Gastroesophageal sphincter (tissue), 4 donors: ENCODE measurements around the gene IL4R. TPM values are rescaled to one million over a fixed set of nuclear protein-coding genes. Genes with fewer than 3 reads are reported as not detected.
"Not testable (repeated sequence)": the region's sequence is repeated elsewhere in the genome, so short reads cannot be mapped to it uniquely, and the experiment has no call there.

Experiments
- ATAC-seq: fragments of 150-250 bp; one replicate; pipeline ENCODE4 v1.9.1; 2016; ENCODE audit warnings: mild to moderate bottlenecking, moderate library complexity
- H3K27ac ChIP-seq, 4 donors: fragments of 200-600 bp; sonication (generic) in 3 of 4; 1 replicate in 3 of 4; 2 replicates in 1 of 4; pipeline ENCODE4 v1.5.1; 2016 to 2019
- H3K27me3 ChIP-seq: fragments of 200-600 bp; sonication (generic); one replicate; pipeline ENCODE4 v1.5.1; 2019
- H3K36me3 ChIP-seq, 2 donors: fragments of 200-600 bp; sonication (generic); one replicate each; pipeline ENCODE4 v1.5.1; 2019; ENCODE audit warnings: control low read depth in 1 of 2
- H3K4me1 ChIP-seq, 3 donors: fragments of 200-600 bp; sonication (generic); 1 replicate in 2 of 3; 2 replicates in 1 of 3; pipeline ENCODE4 v1.5.1; 2016 to 2019; ENCODE audit warnings: control low read depth in 2 of 3
- H3K4me3 ChIP-seq, 2 donors: fragments of 200-600 bp; sonication (generic); one replicate each; pipeline ENCODE4 v1.5.1; 2019; ENCODE audit warnings: mild to moderate bottlenecking in 1 of 2, moderate library complexity in 1 of 2
- H3K9me3 ChIP-seq, 3 donors: fragments of 200-600 bp; sonication (generic); one replicate each; pipeline ENCODE4 v1.5.1; 2017 to 2019; ENCODE audit warnings: control low read depth in 2 of 3
- CTCF ChIP-seq, 4 experiments: fragments of 200-600 bp in 2 of 4; fragments of 450-650 bp in 2 of 4; sonication (generic) in 1 of 4; IDR thresholded peaks; one replicate each; pipeline ENCODE4 v1.5.1; 2017 to 2019; ENCODE audit warnings: antibody characterized with exemption in 4 of 4, mild to moderate bottlenecking in 2 of 4, moderate library complexity in 2 of 4
- EP300 ChIP-seq: sonication (generic); formaldehyde crosslinking; IDR thresholded peaks from one replicate; pipeline ENCODE4 v1.6.1; 2017; ENCODE audit warnings: antibody characterized with exemption, mild to moderate bottlenecking
- POLR2A ChIP-seq, 2 donors: fragments of 450-650 bp; IDR thresholded peaks; one replicate each; pipeline ENCODE4 v1.6.1; 2017; ENCODE audit warnings: antibody characterized with exemption in 2 of 2, mild to moderate bottlenecking in 2 of 2, moderate library complexity in 1 of 2
- POLR2AphosphoS5 ChIP-seq: sonication (generic); formaldehyde crosslinking; IDR thresholded peaks from one replicate; pipeline ENCODE4 v1.6.1; 2017; ENCODE audit warnings: antibody characterized with exemption
- WGBS, 2 donors: methylation state at CpG; one replicate each; pipeline ENCODE4 v1.1.5; 2018; ENCODE audit warnings: low coverage in 1 of 2; 5-methylcytosine and 5-hydroxymethylcytosine counted together
- total RNA-seq, 4 donors: library from RNA; depleted of rRNA; stranded (reverse); fragments of >200 nt; gene quantifications; one replicate each; pipeline ENCODE4 v1.1.0, GENCODE V29; 2016

The IL4R gene
- total RNA-seq, 4 donors from 2014 or later, result 72.3 to 212 (median 110) TPM

GRCh38 chr16:27394516-27394915, 80.7 kb downstream of the IL4R start:
- no peaks in the 10 kb centered on the region for H3K4me1 ChIP-seq
- no peaks in the 10 kb centered on the region for H3K36me3 ChIP-seq
- no peak for TF ChIP-seq CTCF (IDR thresholded peaks at IDR 0.05)
- TF ChIP-seq POLR2AphosphoS5, result no peak
- no peak for TF ChIP-seq EP300
- TF ChIP-seq POLR2A (IDR thresholded peaks at IDR 0.05), result no peak
- ATAC-seq, result no peak
- H3K27ac ChIP-seq, result no peak overlapping the region
- no peak overlapping the region for H3K4me3 ChIP-seq
- H3K27me3 ChIP-seq, result peaks cover 10% of the 10 kb centered on the region
- peaks cover 0 to 44% (median 0%) of the 10 kb centered on the region in 3 donors for H3K9me3 ChIP-seq

- peaks cover 0 to 12% (median 2%) of the 10 kb centered on the region in 3 donors for H3K4me1 ChIP-seq
- peaks cover 13% of the 10 kb centered on the region for H3K27me3 ChIP-seq
- not testable (repeated sequence) for H3K36me3 ChIP-seq, H3K27ac ChIP-seq, ATAC-seq, H3K4me3 ChIP-seq
- 67 to 73% methylated on average over 3 to 9 of the region's 15 CpGs for WGBS, 2 donors
- peaks cover 0 to 26% (median 0%) of the 10 kb centered on the region in 3 donors for H3K9me3 ChIP-seq
These were observed 84.6 kb downstream of the IL4R start for GRCh38 chr16:27398341-27398893.

- ATAC-seq, result no peak
- H3K27me3 ChIP-seq, result peaks cover 21% of the 10 kb centered on the region
- H3K4me1 ChIP-seq, result peaks cover 0 to 12% (median 2%) of the 10 kb centered on the region in 3 donors
- H3K4me3 ChIP-seq, result no peak overlapping the region
- no peak for TF ChIP-seq EP300
- TF ChIP-seq POLR2AphosphoS5, result no peak
- no peak for TF ChIP-seq POLR2A (IDR thresholded peaks at IDR 0.05)
- no peak for TF ChIP-seq CTCF (IDR thresholded peaks at IDR 0.05)
- 76 to 93% methylated on average over 8 of the region's 8 CpGs for WGBS, 2 donors
- H3K36me3 ChIP-seq, result no peaks in the 10 kb centered on the region
- no peak overlapping the region for H3K27ac ChIP-seq
- peaks cover 0 to 19% (median 0%) of the 10 kb centered on the region in 3 donors for H3K9me3 ChIP-seq
These were observed 85.4 kb downstream of the IL4R start for GRCh38 chr16:27398894-27399853.

GRCh38 chr16:27399969-27400368, 86.2 kb downstream of the IL4R start:
- ATAC-seq, result no peak
- Histone ChIP-seq H3K4me1 (peaks cover 0 to 12% (median 2%) of the 10 kb centered on the region in 3 donors), H3K4me3 (no peak overlapping the region), H3K27me3 (peaks cover 29% of the 10 kb centered on the region), H3K36me3 (no peaks in the 10 kb centered on the region), H3K9me3 (peaks cover 0 to 11% (median 0%) of the 10 kb centered on the region in 3 donors), H3K27ac (no peak overlapping the region)
- TF ChIP-seq CTCF (IDR thresholded peaks at IDR 0.05), result no peak
- no peak for TF ChIP-seq EP300
- no peak for TF ChIP-seq POLR2AphosphoS5
- WGBS, 2 donors, result 83 to 93% methylated on average over 2 of the region's 2 CpGs

- WGBS, 2 donors, result 31 to 50% methylated on average over 10 of the region's 11 CpGs
- no peak for TF ChIP-seq POLR2A (IDR thresholded peaks at IDR 0.05)
- TF ChIP-seq EP300, result no peak
- no peak for TF ChIP-seq POLR2AphosphoS5
- TF ChIP-seq CTCF (IDR thresholded peaks at IDR 0.05), result no peak
- H3K9me3 ChIP-seq, result peaks cover 0 to 1% (median 0%) of the 10 kb centered on the region in 3 donors
- no peak overlapping the region for H3K27ac ChIP-seq
- H3K4me1 ChIP-seq, result peaks cover 0 to 12% (median 2%) of the 10 kb centered on the region in 3 donors
- no peaks in the 10 kb centered on the region for H3K36me3 ChIP-seq
- H3K4me3 ChIP-seq, result no peak overlapping the region
- peaks cover 39% of the 10 kb centered on the region for H3K27me3 ChIP-seq
- ATAC-seq, result no peak
These were observed 87.2 kb downstream of the IL4R start for GRCh38 chr16:27400751-27401620.
